Right atrium auricular region (tissue), 2 donors: ENCODE measurements around the gene MVD. TPM values are rescaled to one million over a fixed set of nuclear protein-coding genes. Genes with fewer than 3 reads are reported as not detected.
A peak's percentile ranks its signal among the peaks of the same experiment; 100 is the strongest.

Experiments
- DNase-seq: peaks from one replicate; pipeline ENCODE4 v3.0.0-alpha.2; 2019; ENCODE audit warnings: low spot score
- H3K27ac ChIP-seq, 2 donors: fragments of 200-600 bp; sonication (generic); 1 replicate in 1 of 2; 2 replicates in 1 of 2; pipeline ENCODE4 v1.5.1; 2016 to 2019
- H3K27me3 ChIP-seq, 2 donors: fragments of 200-600 bp; sonication (generic); one replicate each; pipeline versions ENCODE4 v1.5.1 to v1.6.0; 2017 to 2019
- H3K36me3 ChIP-seq: fragments of 200-600 bp; sonication (generic); one replicate; pipeline ENCODE4 v1.5.1; 2016
- H3K4me1 ChIP-seq, 2 donors: fragments of 200-600 bp; sonication (generic); one replicate each; pipeline versions ENCODE4 v1.5.1 to v1.6.0; 2017 to 2019
- H3K4me3 ChIP-seq, 2 donors: fragments of 200-600 bp; sonication (generic); 1 replicate in 1 of 2; 2 replicates in 1 of 2; pipeline ENCODE4 v1.5.1; 2017 to 2019; ENCODE audit warnings: mild to moderate bottlenecking in 1 of 2, moderate library complexity in 1 of 2
- H3K9me3 ChIP-seq, 2 donors: fragments of 200-600 bp; sonication (generic); one replicate each; pipeline ENCODE4 v1.5.1; 2019
- CTCF ChIP-seq, 2 donors: fragments of 200-600 bp; sonication (generic); IDR thresholded peaks; one replicate each; pipeline ENCODE4 v1.5.1; 2019; ENCODE audit warnings: antibody characterized with exemption in 2 of 2
- total RNA-seq, 2 donors: library from RNA; depleted of rRNA; stranded (reverse); fragments of >200 nt; gene quantifications; one replicate each; pipeline ENCODE4 v1.1.0, GENCODE V29; 2016

The MVD gene
- total RNA-seq, 2 donors from 2014 or later: 21.5 to 23.1 TPM

- TF ChIP-seq CTCF (IDR thresholded peaks at IDR 0.05): no peak
Observed at GRCh38 chr16:88706229-88706964, 43.5 kb upstream of the MVD start, which contains the start of the genes CTU2 and RNF166. Gene CTU2 (plus strand): TSS chr16:88706503. CDS start chr16:88706531, 28 bp downstream. Gene RNF166 (minus strand): TSS chr16:88706408. CDS start chr16:88706325, 83 bp downstream.

GRCh38 chr16:88705801-88706228 is 42.9 kb upstream of the MVD start:
- Histone ChIP-seq H3K4me3 (peak overlapping the region; percentile 92 to 99), H3K27me3 (no peaks in the 10 kb centered on the region), H3K27ac (peak overlapping the region; percentile 79 to 80), H3K4me1 (peaks cover 0 to 61% of the 10 kb centered on the region in 2 donors), H3K9me3 (no peaks in the 10 kb centered on the region), H3K36me3 (no peaks in the 10 kb centered on the region)
- no peak for TF ChIP-seq CTCF (IDR thresholded peaks at IDR 0.05)
- DNase-seq: no peak

More at GRCh38 chr16:88706229-88706964, 43.5 kb upstream of the MVD start, which contains the start of the genes CTU2 and RNF166:
- no peaks in the 10 kb centered on the region for H3K27me3 ChIP-seq
- DNase-seq: peak; percentile 91
- no peaks in the 10 kb centered on the region for H3K36me3 ChIP-seq
- peak within 1 kb of the TSS; percentile 79 to 80 for H3K27ac ChIP-seq
- peak within 1 kb of the TSS; percentile 92 to 99 for H3K4me3 ChIP-seq
- no peaks in the 10 kb centered on the region for H3K9me3 ChIP-seq
- H3K4me1 ChIP-seq: peaks cover 0 to 55% of the 10 kb centered on the region in 2 donors

- DNase-seq: no peak
- Histone ChIP-seq H3K4me3 (peak overlapping the region; percentile 92 to 99), H3K27ac (peak overlapping the region; percentile 79 to 80), H3K36me3 (peaks cover 1% of the 10 kb centered on the region), H3K4me1 (peaks cover 0 to 67% of the 10 kb centered on the region in 2 donors), H3K9me3 (no peaks in the 10 kb centered on the region), H3K27me3 (no peaks in the 10 kb centered on the region)
- no peak for TF ChIP-seq CTCF (IDR thresholded peaks at IDR 0.05)
Observed at GRCh38 chr16:88705076-88705684, 42.3 kb upstream of the MVD start.

GRCh38 chr16:88703486-88704309 is 40.8 kb upstream of the MVD start:
- peak overlapping the region in 1 of 2 donors; percentile 19 for H3K4me3 ChIP-seq
- no peak for DNase-seq
- peaks cover 0 to 69% of the 10 kb centered on the region in 2 donors for H3K4me1 ChIP-seq
- no peaks in the 10 kb centered on the region for H3K9me3 ChIP-seq
- H3K27ac ChIP-seq: peak overlapping the region; percentile 56 to 60
- no peak for TF ChIP-seq CTCF (IDR thresholded peaks at IDR 0.05)
- peaks cover 14% of the 10 kb centered on the region for H3K36me3 ChIP-seq
- no peaks in the 10 kb centered on the region for H3K27me3 ChIP-seq

- Histone ChIP-seq H3K4me3 (no peak overlapping the region), H3K4me1 (peaks cover 0 to 68% of the 10 kb centered on the region in 2 donors)
Observed at GRCh38 chr16:88702371-88703210, 39.7 kb upstream of the MVD start.

More at GRCh38 chr16:88702371-88703210, 39.7 kb upstream of the MVD start:
- no peaks in the 10 kb centered on the region for H3K9me3 ChIP-seq
- no peak for DNase-seq
- H3K36me3 ChIP-seq: peaks cover 25% of the 10 kb centered on the region
- H3K27ac ChIP-seq: peak overlapping the region; percentile 56 to 60
- no peaks in the 10 kb centered on the region for H3K27me3 ChIP-seq
- TF ChIP-seq CTCF (IDR thresholded peaks at IDR 0.05): no peak
